Endothelial cell of umbilical vein (primary cell): ENCODE results near the gene SMIM11. TPM values are rescaled to one million over a fixed set of nuclear protein-coding genes. Genes with fewer than 3 reads are reported as not detected.

Experiments used
- BruUV-seq: library from RNA; stranded (reverse); fragments of 400-500 nt; replicated peaks from 2 replicates; lab custom pipeline; 2021; lab: Mats Ljungman, UMichigan
- CTCF ChIA-PET: fragments of 300-600, 350-600 bp; sonication (Branson Sonifier 250); formaldehyde crosslinking; loops from one replicate; lab custom pipeline; 2021; ENCODE audit warnings: antibody characterized with exemption, inconsistent platforms; lab: Charles Lee
- POLR2A ChIA-PET: fragments of 300-600, 350-600 bp; sonication (Branson Sonifier 250); formaldehyde crosslinking; loops from one replicate; lab custom pipeline; 2021; ENCODE audit warnings: antibody characterized with exemption, inconsistent platforms; lab: Charles Lee
- DNase-seq: peaks from one replicate; pipeline ENCODE4 v3.0.0-alpha.2; 2011; ENCODE audit warnings: low read depth, low spot score
- FAIRE-seq: peaks from 2 replicates; lab custom pipeline; 2011; peaks lifted over from hg19 to GRCh38; lab: Jason Lieb, UNC
- H2AFZ ChIP-seq: 2 replicates; pipeline ENCODE4 v1.6.0; 2012; ENCODE audit warnings: low read depth, low read length, control low read depth, inconsistent platforms
- H3K27ac ChIP-seq: 2 replicates; pipeline ENCODE4 v1.5.1; 2011; ENCODE audit warnings: low read depth, mild to moderate bottlenecking, control low read depth, low read length, moderate library complexity; ENCODE audit not compliant: insufficient read depth
- H3K27me3 ChIP-seq, 2 experiments: 2 replicates each; pipeline versions ENCODE4 v1.6.0 to v1.6.1; 2011; ENCODE audit warnings: low read length in 2 of 2, mixed read lengths in 1 of 2; ENCODE audit not compliant: control insufficient read depth in 2 of 2, insufficient read depth in 2 of 2
- H3K36me3 ChIP-seq, 2 experiments: 2 replicates in 1 of 2; 3 replicates in 1 of 2; pipeline ENCODE4 v1.5.1; 2011; ENCODE audit warnings: low read length in 2 of 2, mild to moderate bottlenecking in 1 of 2, moderate library complexity in 1 of 2; ENCODE audit not compliant: control insufficient read depth in 2 of 2, insufficient read depth in 2 of 2; ENCODE audit errors: extremely low read depth in 1 of 2
- H3K4me1 ChIP-seq: 3 replicates; pipeline ENCODE4 v1.5.1; 2011; ENCODE audit warnings: mild to moderate bottlenecking, low read length; ENCODE audit not compliant: control insufficient read depth, insufficient read depth; ENCODE audit errors: extremely low read depth
- H3K4me2 ChIP-seq: 2 replicates; pipeline ENCODE4 v1.6.1; 2011; ENCODE audit warnings: low read length, control low read depth, mixed read lengths; ENCODE audit not compliant: insufficient read depth
- H3K4me3 ChIP-seq, 3 experiments: fragments of 200-600 bp in 1 of 3; sonication (generic), shearing (Covaris generic) in 1 of 3; replicated peaks in 1 of 3; 2 replicates each; pipeline ENCODE4 v1.5.1; 2011 to 2016; ENCODE audit warnings: control low read depth in 3 of 3, low read length in 3 of 3, mild to moderate bottlenecking in 2 of 3, inconsistent platforms in 1 of 3, low read depth in 1 of 3, moderate library complexity in 1 of 3; ENCODE audit not compliant: insufficient read depth in 1 of 3
- H3K79me2 ChIP-seq: 2 replicates; pipeline ENCODE4 v1.6.0; 2012; ENCODE audit warnings: low read length, inconsistent platforms; ENCODE audit not compliant: control insufficient read depth, insufficient read depth
- H3K9ac ChIP-seq: replicated peaks from 2 replicates; pipeline ENCODE3; 2011; ENCODE audit warnings: low read length, control low read depth; ENCODE audit not compliant: insufficient read depth; ENCODE audit errors: extremely low read depth
- H3K9me1 ChIP-seq: replicated peaks from 3 replicates; pipeline ENCODE4 v1.6.0; 2011; ENCODE audit warnings: mild to moderate bottlenecking, low read length; ENCODE audit not compliant: control insufficient read depth, insufficient read depth; ENCODE audit errors: extremely low read depth
- H3K9me3 ChIP-seq: replicated peaks from 2 replicates; pipeline ENCODE4 v1.5.1; 2012; ENCODE audit warnings: low read length, inconsistent platforms; ENCODE audit not compliant: control insufficient read depth, insufficient read depth
- H4K20me1 ChIP-seq: replicated peaks from 2 replicates; pipeline ENCODE3; 2011; ENCODE audit warnings: mild to moderate bottlenecking, low read length; ENCODE audit not compliant: control insufficient read depth, insufficient read depth; ENCODE audit errors: extremely low read depth
- CTCF ChIP-seq, 2 donors: IDR thresholded peaks; 1 replicate in 1 of 2; 2 replicates in 1 of 2; pipeline ENCODE4 v1.5.1; 2011; ENCODE audit warnings: low read length in 2 of 2, mild to moderate bottlenecking in 2 of 2, moderate library complexity in 2 of 2, control low read depth in 1 of 2, inconsistent platforms in 1 of 2, low read depth in 1 of 2; ENCODE audit not compliant: insufficient read depth in 1 of 2; ENCODE audit errors: extremely low read depth in 1 of 2
- EZH2 ChIP-seq: IDR thresholded peaks from 2 replicates; pipeline ENCODE4 v1.6.1; 2012; ENCODE audit warnings: borderline replicate concordance, low read depth, mild to moderate bottlenecking, moderate library complexity, low read length, inconsistent platforms; ENCODE audit not compliant: severe bottlenecking
- FOS ChIP-seq: IDR thresholded peaks from 2 replicates; pipeline ENCODE4 v1.6.1; 2011; ENCODE audit warnings: mild to moderate bottlenecking, low read length, moderate library complexity, borderline replicate concordance; ENCODE audit not compliant: insufficient read depth
- GATA2 ChIP-seq: IDR thresholded peaks from 2 replicates; pipeline ENCODE4 v1.7.0; 2011; ENCODE audit warnings: low read depth, mild to moderate bottlenecking, moderate library complexity, mixed read lengths, low read length; ENCODE audit not compliant: insufficient read length, insufficient read depth
- JUN ChIP-seq: IDR thresholded peaks from 2 replicates; pipeline ENCODE4 v1.6.1; 2011; ENCODE audit warnings: borderline replicate concordance, low read depth; ENCODE audit not compliant: insufficient read length, insufficient read depth
- MAX ChIP-seq: IDR thresholded peaks from 2 replicates; pipeline ENCODE4 v1.6.1; 2011; ENCODE audit not compliant: insufficient read depth, insufficient read length
- MYC ChIP-seq: IDR thresholded peaks from one replicate; pipeline ENCODE4 v1.6.1; 2011; ENCODE audit warnings: mild to moderate bottlenecking, low read depth, low read length
- POLR2A ChIP-seq: IDR thresholded peaks from 2 replicates; pipeline ENCODE4 v1.6.1; 2012; ENCODE audit warnings: low read depth, mild to moderate bottlenecking, control low read depth, low read length
- POLR2AphosphoS5 ChIP-seq: IDR thresholded peaks from 2 replicates; pipeline ENCODE4 v1.6.1; 2012; ENCODE audit warnings: low read depth, mild to moderate bottlenecking, control low read depth, low read length, moderate library complexity; ENCODE audit not compliant: insufficient read depth
- dilution Hi-C: fragments of 300-500 bp; cut with MboI; formaldehyde crosslinking; loops from one replicate; pipeline ENCODE4 v1.15.0; 2019; ENCODE audit warnings: low sequenced_read_pairs; ENCODE audit not compliant: extremely low pct_ligation_motif_present
- intact Hi-C: fragments of 100-400 bp; cut with micrococcal nuclease; formaldehyde crosslinking; loops from one replicate; pipeline ENCODE4 v1.10.0; 2022
- polyA plus RNA-seq, 4 experiments: library from polyadenylated mRNA; depleted of rRNA in 3 of 4; stranded (reverse) in 3 of 4; unstranded in 1 of 4; fragments of >200 nt; gene quantifications; 2 replicates each; pipeline versions ENCODE4 v1.2.1 to v1.2.3, GENCODE V29; 2011 to 2012; ENCODE audit warnings: missing spikeins in 1 of 4
- total RNA-seq: library from RNA; stranded (reverse); gene quantifications from 2 replicates; pipeline ENCODE4 v1.2.3, GENCODE V29; 2021

SMIM11 gene
- total and polyA plus RNA-seq, 2 donors (not counting 3 experiments of a cell fraction or from before 2014, with no cell fraction given) = 1.4 to 1.5 TPM

- H3K4me3 ChIP-seq = no peak overlapping the region
- no peaks in the 10 kb centered on the region for H3K9me3 ChIP-seq
- no TSS peak for BruUV-seq
- H4K20me1 ChIP-seq = no peaks in the 10 kb centered on the region
- no peaks in the 10 kb centered on the region for H3K79me2 ChIP-seq
- intact Hi-C loops = no loop called here
- H3K9me1 ChIP-seq = no peaks in the 10 kb centered on the region
- TF ChIP-seq GATA2 (no peak), FOS (no peak), EZH2 (no peak), POLR2AphosphoS5 (no peak), CTCF (IDR thresholded peaks at IDR 0.05; ENCODE audit: extremely low read depth in 1 of 2, insufficient read depth in 1 of 2, low read depth in 1 of 2, low read length in 2 of 2) (no peak), JUN (no peak), MAX (no peak), POLR2A (no peak), MYC (no peak)
- ChIA-PET CTCF (interaction anchor here (1.8 to 22.9 kb wide), 3 partner anchors 9 to 436 kb away, joined by 10 to 867 read pairs (median 20); no protein-coding TSS in a partner anchor), POLR2A (no interaction called here)
- no peak overlapping the region for H3K4me2 ChIP-seq
- dilution Hi-C loops = no loop called here
- no peak overlapping the region for H2AFZ ChIP-seq
- peaks cover 13 to 31% of the 10 kb centered on the region in 2 experiments for H3K27me3 ChIP-seq
- H3K36me3 ChIP-seq = no peaks in the 10 kb centered on the region
- no peak overlapping the region for H3K27ac ChIP-seq
- H3K9ac ChIP-seq = no peak overlapping the region
- FAIRE-seq = no peak
- no peak for DNase-seq
- no peaks in the 10 kb centered on the region for H3K4me1 ChIP-seq
These were observed 17.4 kb upstream of the SMIM11 start for GRCh38 chr21:34357889-34358288.
